GM19328 (cell line): ENCODE measurements around the gene PCNX1.

ENCODE experiments used
- ATAC-seq: cut with Tn5 transposase; IDR thresholded peaks from one replicate; pipeline ENCODE4 v1.9.1; 2021; ENCODE audit warnings: mild to moderate bottlenecking, moderate library complexity; ENCODE audit not compliant: unreplicated experiment

Gene PCNX1

GRCh38 chr14:70887737-70888499 is 19.3 kb upstream of the PCNX1 start:
- no peak for ATAC-seq

- ATAC-seq: no peak
Observed at GRCh38 chr14:70888681-70889175, 18.5 kb upstream of the PCNX1 start.

GRCh38 chr14:70889555-70889954 is 17.7 kb upstream of the PCNX1 start:
- ATAC-seq: no peak

- no peak for ATAC-seq
Observed at GRCh38 chr14:70890826-70891659, 16.2 kb upstream of the PCNX1 start.

GRCh38 chr14:70891737-70892136 is 15.5 kb upstream of the PCNX1 start:
- no peak for ATAC-seq

- no peak for ATAC-seq
Observed at GRCh38 chr14:70893062-70893845, 14.0 kb upstream of the PCNX1 start.

GRCh38 chr14:70893858-70894291 is 13.4 kb upstream of the PCNX1 start:
- ATAC-seq: no peak

- ATAC-seq: no peak
Observed at GRCh38 chr14:70894868-70895267, 12.4 kb upstream of the PCNX1 start.

GRCh38 chr14:70896317-70896716 is 10.9 kb upstream of the PCNX1 start:
- ATAC-seq: no peak

- ATAC-seq: no peak
Observed at GRCh38 chr14:70896981-70897380, 10.3 kb upstream of the PCNX1 start.

GRCh38 chr14:70897464-70897863 is 9.8 kb upstream of the PCNX1 start:
- no peak for ATAC-seq

- ATAC-seq: no peak
Observed at GRCh38 chr14:70898111-70898745, 9.0 kb upstream of the PCNX1 start.

GRCh38 chr14:70901269-70901668 is 6.0 kb upstream of the PCNX1 start:
- ATAC-seq: no peak

GRCh38 chr14:70902184-70902583 is 5.1 kb upstream of the PCNX1 start:
- ATAC-seq: no peak

GRCh38 chr14:70904373-70904772 is 2.9 kb upstream of the PCNX1 start:
- no peak for ATAC-seq

- no peak for ATAC-seq
Observed at GRCh38 chr14:70905301-70905700, 2.0 kb upstream of the PCNX1 start.

GRCh38 chr14:70906793-70907175 is 475 bp upstream of the PCNX1 start:
- no peak for ATAC-seq

- ATAC-seq: peak; percentile 25
Observed at GRCh38 chr14:70907996-70908934, 1.0 kb downstream of the PCNX1 start.

GRCh38 chr14:70908935-70909641 is 1.8 kb downstream of the PCNX1 start:
- ATAC-seq: no peak
